ENCODE measurements around the gene PSEN1. TPM values are rescaled to one million over a fixed set of nuclear protein-coding genes. Genes with fewer than 3 reads are reported as not detected.

PSEN1 gene
- total RNA-seq, 1 experiment from 2014 or later: 26.9 TPM

DNA sequence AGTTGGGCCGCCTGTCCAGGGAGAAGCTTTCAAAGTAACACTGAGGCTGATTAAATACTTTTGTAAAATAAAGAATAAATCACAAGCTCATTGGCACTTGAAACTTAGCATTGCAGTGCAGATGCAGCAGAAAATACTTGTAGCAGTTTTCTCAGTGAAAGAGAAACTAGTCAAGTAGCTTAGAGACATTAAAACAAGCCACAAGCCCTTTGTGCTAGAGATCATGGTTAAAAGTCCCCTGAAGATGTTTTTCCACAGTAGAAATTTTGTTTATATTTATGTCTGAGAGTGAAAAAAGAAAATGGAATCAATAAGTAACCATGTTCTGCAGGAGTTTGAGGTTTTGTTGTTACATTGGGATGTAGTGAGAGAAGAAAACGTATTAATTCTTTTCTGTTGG is 5.9 kb downstream of the PSEN1 start (continued):
- no peak for TF ChIP-seq TCF7L2 (IDR thresholded peaks at IDR 0.05; ENCODE audit: borderline replicate concordance, extremely low read depth, insufficient read depth, insufficient read length)

DNA sequence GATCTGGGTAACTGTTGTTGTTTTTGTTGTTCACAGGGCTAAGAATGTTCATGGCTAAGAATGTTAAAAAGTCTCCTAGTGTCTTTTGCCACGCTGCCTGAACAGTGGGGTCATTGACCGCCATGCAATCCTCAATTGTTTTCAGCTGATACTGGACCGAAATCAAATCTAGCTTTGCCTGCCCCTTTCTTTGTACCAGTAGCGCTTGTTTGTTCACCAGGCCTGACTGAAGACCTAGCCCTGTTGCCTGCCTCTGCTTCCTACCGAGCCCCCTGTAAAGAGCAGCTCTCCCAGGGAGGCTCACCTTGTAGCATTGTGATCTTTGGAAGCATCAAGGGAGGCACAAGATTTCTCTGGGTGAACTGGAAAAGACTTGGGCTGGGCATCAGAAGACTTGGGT is 6.7 kb downstream of the PSEN1 start:
- no peaks in the 10 kb centered on the region for H3K9me3 ChIP-seq (ENCODE audit: control insufficient read depth in 1 of 2, insufficient read depth in 1 of 2, low read depth in 1 of 2, low read length in 2 of 2)
- H4K20me1 ChIP-seq (ENCODE audit: insufficient read depth): no peaks in the 10 kb centered on the region
- H3K79me2 ChIP-seq (ENCODE audit: insufficient read depth, low read length): peaks cover 52% of the 10 kb centered on the region
- no peak overlapping the region for H3K4me2 ChIP-seq (ENCODE audit: low read length)
- intact Hi-C loops (cut with micrococcal nuclease): no loop called here
- ChIA-PET CTCF (no interaction called here), RAD21 (ENCODE audit: low non-redundant PET in 1 of 2, low total read pairs in 2 of 2, uncharacterized antibody in 2 of 2, unreplicated experiment in 2 of 2) (no interaction called here), POLR2A (no interaction called here)
- no peaks in the 10 kb centered on the region for H3K9me2 ChIP-seq (ENCODE audit: insufficient read depth)
- H3K36me3 ChIP-seq (ENCODE audit: control insufficient read depth in 1 of 2, insufficient read depth in 2 of 2, low read length in 2 of 2): peaks cover 0 to under 1% of the 10 kb centered on the region in 2 experiments; a peak in 1 of 4 replicates
- no peak for DNase-seq (ENCODE audit: low read depth, low spot score)
- TF ChIP-seq EZH2phosphoT487 (IDR thresholded peaks at IDR 0.05; ENCODE audit: borderline replicate concordance): no peak
- TF ChIP-seq POLR2AphosphoS5 (IDR thresholded peaks at IDR 0.05; ENCODE audit: low read depth, low read length): no peak
- TF ChIP-seq, protein P1, sequence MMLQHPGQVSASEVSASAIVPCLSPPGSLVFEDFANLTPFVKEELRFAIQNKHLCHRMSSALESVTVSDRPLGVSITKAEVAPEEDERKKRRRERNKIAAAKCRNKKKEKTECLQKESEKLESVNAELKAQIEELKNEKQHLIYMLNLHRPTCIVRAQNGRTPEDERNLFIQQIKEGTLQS (IDR thresholded peaks at IDR 0.05): no peak
- TF ChIP-seq, protein P2, sequence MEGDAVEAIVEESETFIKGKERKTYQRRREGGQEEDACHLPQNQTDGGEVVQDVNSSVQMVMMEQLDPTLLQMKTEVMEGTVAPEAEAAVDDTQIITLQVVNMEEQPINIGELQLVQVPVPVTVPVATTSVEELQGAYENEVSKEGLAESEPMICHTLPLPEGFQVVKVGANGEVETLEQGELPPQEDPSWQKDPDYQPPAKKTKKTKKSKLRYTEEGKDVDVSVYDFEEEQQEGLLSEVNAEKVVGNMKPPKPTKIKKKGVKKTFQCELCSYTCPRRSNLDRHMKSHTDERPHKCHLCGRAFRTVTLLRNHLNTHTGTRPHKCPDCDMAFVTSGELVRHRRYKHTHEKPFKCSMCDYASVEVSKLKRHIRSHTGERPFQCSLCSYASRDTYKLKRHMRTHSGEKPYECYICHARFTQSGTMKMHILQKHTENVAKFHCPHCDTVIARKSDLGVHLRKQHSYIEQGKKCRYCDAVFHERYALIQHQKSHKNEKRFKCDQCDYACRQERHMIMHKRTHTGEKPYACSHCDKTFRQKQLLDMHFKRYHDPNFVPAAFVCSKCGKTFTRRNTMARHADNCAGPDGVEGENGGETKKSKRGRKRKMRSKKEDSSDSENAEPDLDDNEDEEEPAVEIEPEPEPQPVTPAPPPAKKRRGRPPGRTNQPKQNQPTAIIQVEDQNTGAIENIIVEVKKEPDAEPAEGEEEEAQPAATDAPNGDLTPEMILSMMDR (IDR thresholded peaks at IDR 0.05 in 2 of 3, conservative IDR thresholded peaks at IDR 0.05 in 1 of 3; ENCODE audit: borderline replicate concordance in 1 of 3, insufficient read depth in 1 of 3, low read depth in 2 of 3, low read length in 2 of 3): no peak
- no peak for TF ChIP-seq SP1 (IDR thresholded peaks at IDR 0.05; ENCODE audit: low read depth)
- TF ChIP-seq EGR1 (IDR thresholded peaks at IDR 0.05; ENCODE audit: low read depth): no peak
- TF ChIP-seq FOSL1 (IDR thresholded peaks at IDR 0.05; ENCODE audit: low read depth): no peak
- TF ChIP-seq, protein P3, sequence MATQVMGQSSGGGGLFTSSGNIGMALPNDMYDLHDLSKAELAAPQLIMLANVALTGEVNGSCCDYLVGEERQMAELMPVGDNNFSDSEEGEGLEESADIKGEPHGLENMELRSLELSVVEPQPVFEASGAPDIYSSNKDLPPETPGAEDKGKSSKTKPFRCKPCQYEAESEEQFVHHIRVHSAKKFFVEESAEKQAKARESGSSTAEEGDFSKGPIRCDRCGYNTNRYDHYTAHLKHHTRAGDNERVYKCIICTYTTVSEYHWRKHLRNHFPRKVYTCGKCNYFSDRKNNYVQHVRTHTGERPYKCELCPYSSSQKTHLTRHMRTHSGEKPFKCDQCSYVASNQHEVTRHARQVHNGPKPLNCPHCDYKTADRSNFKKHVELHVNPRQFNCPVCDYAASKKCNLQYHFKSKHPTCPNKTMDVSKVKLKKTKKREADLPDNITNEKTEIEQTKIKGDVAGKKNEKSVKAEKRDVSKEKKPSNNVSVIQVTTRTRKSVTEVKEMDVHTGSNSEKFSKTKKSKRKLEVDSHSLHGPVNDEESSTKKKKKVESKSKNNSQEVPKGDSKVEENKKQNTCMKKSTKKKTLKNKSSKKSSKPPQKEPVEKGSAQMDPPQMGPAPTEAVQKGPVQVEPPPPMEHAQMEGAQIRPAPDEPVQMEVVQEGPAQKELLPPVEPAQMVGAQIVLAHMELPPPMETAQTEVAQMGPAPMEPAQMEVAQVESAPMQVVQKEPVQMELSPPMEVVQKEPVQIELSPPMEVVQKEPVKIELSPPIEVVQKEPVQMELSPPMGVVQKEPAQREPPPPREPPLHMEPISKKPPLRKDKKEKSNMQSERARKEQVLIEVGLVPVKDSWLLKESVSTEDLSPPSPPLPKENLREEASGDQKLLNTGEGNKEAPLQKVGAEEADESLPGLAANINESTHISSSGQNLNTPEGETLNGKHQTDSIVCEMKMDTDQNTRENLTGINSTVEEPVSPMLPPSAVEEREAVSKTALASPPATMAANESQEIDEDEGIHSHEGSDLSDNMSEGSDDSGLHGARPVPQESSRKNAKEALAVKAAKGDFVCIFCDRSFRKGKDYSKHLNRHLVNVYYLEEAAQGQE (IDR thresholded peaks at IDR 0.05; ENCODE audit: low read depth): no peak
- TF ChIP-seq, protein P4, sequence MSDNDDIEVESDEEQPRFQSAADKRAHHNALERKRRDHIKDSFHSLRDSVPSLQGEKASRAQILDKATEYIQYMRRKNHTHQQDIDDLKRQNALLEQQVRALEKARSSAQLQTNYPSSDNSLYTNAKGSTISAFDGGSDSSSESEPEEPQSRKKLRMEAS (IDR thresholded peaks at IDR 0.05): no peak
- no peak for TF ChIP-seq ELF1 (IDR thresholded peaks at IDR 0.05; ENCODE audit: borderline replicate concordance, low read depth)
- no peak overlapping the region for H3K4me3 ChIP-seq (replicated peaks in 1 of 2; ENCODE audit: low read depth in 1 of 2, low read length in 2 of 2)
- H2AFZ ChIP-seq (ENCODE audit: low read depth, low read length, poor library complexity, severe bottlenecking): no peak overlapping the region
- H3K27ac ChIP-seq (ENCODE audit: low read depth, low read length): no peak overlapping the region
- no peak overlapping the region for H3K9ac ChIP-seq (ENCODE audit: low read length)
- ATAC-seq: no peak
- H3K4me1 ChIP-seq (ENCODE audit: control insufficient read depth in 1 of 2, insufficient read depth in 2 of 2, low read length in 2 of 2): peaks cover 4 to 20% of the 10 kb centered on the region in 2 experiments; a peak in 3 of 4 replicates
- no TSS peak for BruUV-seq (replicated peaks)
- no peaks in the 10 kb centered on the region for H3K27me3 ChIP-seq (ENCODE audit: insufficient read depth, low read length)

All from HCT116 (cell line).